Keratinocyte (primary cell): ENCODE data around the gene METTL9. TPM values are rescaled to one million over a fixed set of nuclear protein-coding genes. Genes with fewer than 3 reads are reported as not detected.
"Not testable (repeated sequence)": the region's sequence is repeated elsewhere in the genome, so short reads cannot be mapped to it uniquely, and the experiment has no call there.

Experiments
- DNase-seq: peaks from one replicate; pipeline ENCODE4 v3.0.0-alpha.2; 2011; ENCODE audit warnings: low read depth, missing footprints, low spot score
- FAIRE-seq: peaks from 2 replicates; lab custom pipeline; 2011; peaks lifted over from hg19 to GRCh38; lab: Jason Lieb, UNC
- H2AFZ ChIP-seq: 2 replicates; pipeline ENCODE4 v1.6.0; 2012; ENCODE audit warnings: low read length, control low read depth, inconsistent platforms; ENCODE audit not compliant: control insufficient read depth
- H3K27ac ChIP-seq: 2 replicates; pipeline ENCODE4 v1.5.1; 2011; ENCODE audit warnings: low read length; ENCODE audit not compliant: control insufficient read depth, insufficient read depth
- H3K27me3 ChIP-seq: 3 replicates; pipeline ENCODE4 v1.6.0; 2011; ENCODE audit warnings: low read length; ENCODE audit not compliant: control insufficient read depth, insufficient read depth; ENCODE audit errors: extremely low read depth
- H3K36me3 ChIP-seq, 2 experiments: 2 replicates in 1 of 2; 3 replicates in 1 of 2; pipeline ENCODE4 v1.5.1; 2011; ENCODE audit warnings: low read length in 2 of 2, mild to moderate bottlenecking in 1 of 2; ENCODE audit not compliant: control insufficient read depth in 2 of 2, insufficient read depth in 2 of 2; ENCODE audit errors: extremely low read depth in 1 of 2
- H3K4me1 ChIP-seq: 3 replicates; pipeline ENCODE4 v1.5.1; 2011; ENCODE audit warnings: low read length; ENCODE audit not compliant: control insufficient read depth, insufficient read depth; ENCODE audit errors: extremely low read depth
- H3K4me2 ChIP-seq: 3 replicates; pipeline ENCODE4 v1.6.0; 2011; ENCODE audit warnings: low read depth, low read length; ENCODE audit not compliant: control insufficient read depth, insufficient read depth; ENCODE audit errors: extremely low read depth
- H3K4me3 ChIP-seq, 3 experiments: fragments of 200-600 bp in 1 of 3; sonication (generic) in 1 of 3; 2 replicates in 2 of 3; 3 replicates in 1 of 3; pipeline ENCODE4 v1.5.1; 2011 to 2016; ENCODE audit warnings: low read length in 3 of 3, mild to moderate bottlenecking in 3 of 3, control low read depth in 2 of 3, inconsistent platforms in 1 of 3, low read depth in 1 of 3, mixed read lengths in 1 of 3, mixed run types in 1 of 3, moderate library complexity in 1 of 3; ENCODE audit not compliant: control insufficient read depth in 2 of 3, insufficient read depth in 2 of 3; ENCODE audit errors: extremely low read depth in 1 of 3
- H3K79me2 ChIP-seq: 2 replicates; pipeline ENCODE4 v1.6.0; 2012; ENCODE audit warnings: low read length; ENCODE audit not compliant: control insufficient read depth, insufficient read depth
- H3K9ac ChIP-seq: 3 replicates; pipeline ENCODE4 v1.6.0; 2011; ENCODE audit warnings: low read length; ENCODE audit not compliant: control insufficient read depth, insufficient read depth; ENCODE audit errors: extremely low read depth
- H3K9me1 ChIP-seq: 3 replicates; pipeline ENCODE4 v1.6.0; 2011; ENCODE audit warnings: low read length; ENCODE audit not compliant: control insufficient read depth, insufficient read depth; ENCODE audit errors: extremely low read depth
- H3K9me3 ChIP-seq: 2 replicates; pipeline ENCODE4 v1.5.1; 2012; ENCODE audit warnings: low read depth, low read length; ENCODE audit not compliant: control insufficient read depth
- H4K20me1 ChIP-seq: 3 replicates; pipeline ENCODE4 v1.6.0; 2011; ENCODE audit warnings: low read length; ENCODE audit not compliant: control insufficient read depth, insufficient read depth; ENCODE audit errors: extremely low read depth
- EZH2 ChIP-seq: IDR thresholded peaks from one replicate; pipeline ENCODE4 v1.6.1; 2012; ENCODE audit warnings: inconsistent platforms, mild to moderate bottlenecking, low read length, moderate library complexity
- dilution Hi-C: fragments of 300-500 bp; cut with MboI; formaldehyde crosslinking; loops from one replicate; pipeline ENCODE4 v1.7.0; 2020; ENCODE audit warnings: low sequenced_read_pairs; ENCODE audit not compliant: extremely low pct_ligation_motif_present
- polyA plus RNA-seq, 5 experiments: library from polyadenylated mRNA; depleted of rRNA in 3 of 5; stranded (reverse) in 3 of 5; stranded (forward) in 1 of 5; unstranded in 1 of 5; fragments of >200 nt; gene quantifications; 1 replicate in 1 of 5; 2 replicates in 3 of 5; 3 replicates in 1 of 5; pipeline versions ENCODE4 v1.2.1 to v1.2.3, GENCODE V29; 2011 to 2012; ENCODE audit warnings: missing spikeins in 2 of 5, low read depth in 1 of 5, low replicate concordance in 1 of 5
- TF ChIP-seq, protein P1 (sequence below), 3 experiments: IDR thresholded peaks in 1 of 3; conservative IDR thresholded peaks in 1 of 3; optimal IDR thresholded peaks in 1 of 3; 2 replicates in 2 of 3; 3 replicates in 1 of 3; pipeline versions ENCODE3 to v1.5.1; 2011; ENCODE audit warnings: low read length in 3 of 3, mild to moderate bottlenecking in 3 of 3, moderate library complexity in 2 of 3, control low read depth in 1 of 3, inconsistent platforms in 1 of 3; ENCODE audit not compliant: insufficient read depth in 2 of 3; ENCODE audit errors: extremely low read depth in 1 of 3

METTL9 gene
- polyA plus RNA-seq, 1 donor (not counting 4 experiments of a cell fraction or from before 2014, with no cell fraction given) = 108 TPM

DNA sequence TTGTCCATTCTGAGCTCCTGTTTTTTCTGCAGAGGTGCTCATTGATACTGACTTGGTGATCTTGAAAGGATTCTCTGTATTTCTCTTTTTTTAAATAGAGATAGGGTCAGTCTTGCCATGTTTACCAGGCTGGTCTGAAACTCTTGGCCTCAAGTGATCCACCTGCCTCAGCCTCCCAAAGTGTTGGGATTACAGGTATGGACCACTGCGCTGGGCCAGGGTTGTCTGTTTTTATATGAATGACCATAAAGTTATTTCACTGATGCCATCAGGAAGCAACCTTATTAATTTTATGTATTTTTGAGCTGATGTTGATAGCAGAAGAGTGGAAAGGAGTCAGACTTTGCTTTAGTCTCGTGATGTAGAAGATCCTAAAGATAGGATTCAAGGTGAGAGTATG lies 35.7 kb upstream of the METTL9 start:
- FAIRE-seq = no peak
- no peaks in the 10 kb centered on the region for H3K36me3 ChIP-seq
- no peak for DNase-seq
- H4K20me1 ChIP-seq = no peaks in the 10 kb centered on the region
- H3K4me3 ChIP-seq = no peak overlapping the region
- dilution Hi-C loops = no loop called here
- H3K79me2 ChIP-seq = no peaks in the 10 kb centered on the region
- H3K27me3 ChIP-seq = no peaks in the 10 kb centered on the region
- no peak overlapping the region for H3K4me2 ChIP-seq
- no peak overlapping the region for H2AFZ ChIP-seq
- TF ChIP-seq EZH2 = no peak
- TF ChIP-seq, protein P1, sequence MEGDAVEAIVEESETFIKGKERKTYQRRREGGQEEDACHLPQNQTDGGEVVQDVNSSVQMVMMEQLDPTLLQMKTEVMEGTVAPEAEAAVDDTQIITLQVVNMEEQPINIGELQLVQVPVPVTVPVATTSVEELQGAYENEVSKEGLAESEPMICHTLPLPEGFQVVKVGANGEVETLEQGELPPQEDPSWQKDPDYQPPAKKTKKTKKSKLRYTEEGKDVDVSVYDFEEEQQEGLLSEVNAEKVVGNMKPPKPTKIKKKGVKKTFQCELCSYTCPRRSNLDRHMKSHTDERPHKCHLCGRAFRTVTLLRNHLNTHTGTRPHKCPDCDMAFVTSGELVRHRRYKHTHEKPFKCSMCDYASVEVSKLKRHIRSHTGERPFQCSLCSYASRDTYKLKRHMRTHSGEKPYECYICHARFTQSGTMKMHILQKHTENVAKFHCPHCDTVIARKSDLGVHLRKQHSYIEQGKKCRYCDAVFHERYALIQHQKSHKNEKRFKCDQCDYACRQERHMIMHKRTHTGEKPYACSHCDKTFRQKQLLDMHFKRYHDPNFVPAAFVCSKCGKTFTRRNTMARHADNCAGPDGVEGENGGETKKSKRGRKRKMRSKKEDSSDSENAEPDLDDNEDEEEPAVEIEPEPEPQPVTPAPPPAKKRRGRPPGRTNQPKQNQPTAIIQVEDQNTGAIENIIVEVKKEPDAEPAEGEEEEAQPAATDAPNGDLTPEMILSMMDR (optimal IDR thresholded peaks at IDR 0.05 in 1 of 3, IDR thresholded peaks at IDR 0.05 in 1 of 3, conservative IDR thresholded peaks at IDR 0.05 in 1 of 3; ENCODE audit: extremely low read depth in 1 of 3, insufficient read depth in 2 of 3, low read length in 3 of 3) = no peak
- no peak overlapping the region for H3K27ac ChIP-seq
- H3K9me3 ChIP-seq = no peaks in the 10 kb centered on the region
- peaks cover 4% of the 10 kb centered on the region for H3K4me1 ChIP-seq
- H3K9me1 ChIP-seq = no peaks in the 10 kb centered on the region
- no peak overlapping the region for H3K9ac ChIP-seq

- H3K4me1 ChIP-seq, H4K20me1 ChIP-seq, H3K9ac ChIP-seq, H3K27ac ChIP-seq, FAIRE-seq, H3K4me3 ChIP-seq, DNase-seq, H3K79me2 ChIP-seq, H3K9me1 ChIP-seq, H3K4me2 ChIP-seq, H2AFZ ChIP-seq, dilution Hi-C loops, H3K27me3 ChIP-seq, H3K36me3 ChIP-seq, H3K9me3 ChIP-seq: not testable (repeated sequence)
Observed at GRCh38 chr16:21564367-21564766, 35.0 kb upstream of the METTL9 start.

- Histone ChIP-seq H3K36me3 (no peaks in the 10 kb centered on the region), H3K27ac (no peak overlapping the region), H3K27me3 (no peaks in the 10 kb centered on the region), H3K4me2 (no peak overlapping the region), H3K9me1 (no peaks in the 10 kb centered on the region), H3K4me3 (no peak overlapping the region), H3K9ac (no peak overlapping the region), H3K4me1 (peaks cover 7% of the 10 kb centered on the region), H4K20me1 (no peaks in the 10 kb centered on the region), H3K79me2 (no peaks in the 10 kb centered on the region), H2AFZ (no peak overlapping the region), H3K9me3 (no peaks in the 10 kb centered on the region)
- dilution Hi-C loops = no loop called here
- FAIRE-seq (no peak), DNase-seq (no peak)
- TF ChIP-seq EZH2 = no peak
- TF ChIP-seq, protein P1 (optimal IDR thresholded peaks at IDR 0.05 in 1 of 3, IDR thresholded peaks at IDR 0.05 in 1 of 3, conservative IDR thresholded peaks at IDR 0.05 in 1 of 3; ENCODE audit: extremely low read depth in 1 of 3, insufficient read depth in 2 of 3, low read length in 3 of 3) = no peak
Observed at GRCh38 chr16:21565507-21565860, 33.9 kb upstream of the METTL9 start.
